Epithelial cell of esophagus (primary cell): ENCODE measurements around the gene FAM120A.
A peak's percentile ranks its signal among the peaks of the same experiment; 100 is the strongest.

Experiments used
- DNase-seq: peaks from one replicate; pipeline ENCODE4 v3.0.0; 2010; ENCODE audit warnings: low read depth
- H3K4me3 ChIP-seq: 2 replicates; pipeline ENCODE4 v1.5.1; 2011; ENCODE audit warnings: mild to moderate bottlenecking, low read length, control low read depth
- CTCF ChIP-seq: IDR thresholded peaks from 2 replicates; pipeline ENCODE4 v1.5.1; 2011; ENCODE audit warnings: low read depth, mild to moderate bottlenecking, low read length, control low read depth, inconsistent platforms; ENCODE audit not compliant: insufficient read depth; ENCODE audit errors: missing control alignments

Gene FAM120A

GRCh38 chr9:93588641-93589609 lies 137.4 kb downstream of the FAM120A start:
- no peak overlapping the region for H3K4me3 ChIP-seq
- no peak for TF ChIP-seq CTCF
- no peak for DNase-seq

DNA sequence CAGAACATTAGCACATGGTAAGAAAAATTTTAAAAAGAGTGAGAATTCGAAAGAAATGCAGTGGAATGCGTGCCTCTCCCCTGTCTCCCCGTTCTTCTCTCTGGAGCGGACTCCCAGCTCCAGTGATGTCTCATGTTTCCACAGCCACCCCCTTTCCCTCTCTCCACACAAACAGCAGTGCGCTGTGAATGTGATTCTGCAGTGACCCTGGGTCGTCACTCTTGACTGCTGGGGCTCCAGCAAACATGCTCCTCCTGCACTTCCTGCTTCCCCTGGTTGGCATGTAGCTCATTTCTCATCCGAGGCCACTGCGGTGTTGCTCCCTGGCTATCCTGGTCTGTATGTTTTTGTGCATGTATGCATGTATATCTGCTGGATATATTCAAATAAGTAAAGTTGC lies 138.2 kb downstream of the FAM120A start:
- H3K4me3 ChIP-seq = no peak overlapping the region
- DNase-seq = no peak
- TF ChIP-seq CTCF = no peak

DNA sequence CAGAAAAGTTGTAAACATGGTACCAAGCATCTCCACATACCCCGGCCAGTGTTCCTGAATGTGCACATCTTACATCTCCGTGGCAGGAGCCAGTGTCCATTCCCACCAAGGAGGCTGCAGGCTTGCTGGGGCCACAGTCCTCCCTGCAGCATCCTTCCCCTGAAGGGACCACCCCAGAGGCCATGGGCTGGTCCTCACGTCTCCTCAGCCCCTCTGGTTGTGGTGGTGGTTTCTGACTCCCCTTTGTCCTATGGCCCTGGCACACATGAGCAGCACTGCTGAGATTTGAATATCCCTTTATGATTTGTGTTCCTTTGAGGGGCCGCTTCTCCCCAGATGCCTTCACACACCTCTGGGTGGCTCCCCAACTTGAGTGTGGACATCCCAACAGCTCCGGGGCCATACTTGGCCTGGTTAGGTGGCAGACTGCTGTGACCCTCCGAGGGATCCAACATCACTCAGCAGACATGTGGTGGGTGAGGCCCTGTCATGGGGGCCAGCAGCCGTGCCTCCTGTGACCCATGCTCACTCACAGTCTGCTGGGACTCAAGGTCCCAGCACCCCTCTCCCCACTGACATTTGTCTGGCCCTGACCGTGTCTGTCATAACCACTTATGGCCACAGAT lies 139.2 kb downstream of the FAM120A start:
- no peak overlapping the region for H3K4me3 ChIP-seq
- TF ChIP-seq CTCF = no peak
- no peak for DNase-seq

GRCh38 chr9:93591301-93592007 lies 140.0 kb downstream of the FAM120A start:
- no peak for DNase-seq
- H3K4me3 ChIP-seq = no peak overlapping the region
- TF ChIP-seq CTCF = no peak

DNA sequence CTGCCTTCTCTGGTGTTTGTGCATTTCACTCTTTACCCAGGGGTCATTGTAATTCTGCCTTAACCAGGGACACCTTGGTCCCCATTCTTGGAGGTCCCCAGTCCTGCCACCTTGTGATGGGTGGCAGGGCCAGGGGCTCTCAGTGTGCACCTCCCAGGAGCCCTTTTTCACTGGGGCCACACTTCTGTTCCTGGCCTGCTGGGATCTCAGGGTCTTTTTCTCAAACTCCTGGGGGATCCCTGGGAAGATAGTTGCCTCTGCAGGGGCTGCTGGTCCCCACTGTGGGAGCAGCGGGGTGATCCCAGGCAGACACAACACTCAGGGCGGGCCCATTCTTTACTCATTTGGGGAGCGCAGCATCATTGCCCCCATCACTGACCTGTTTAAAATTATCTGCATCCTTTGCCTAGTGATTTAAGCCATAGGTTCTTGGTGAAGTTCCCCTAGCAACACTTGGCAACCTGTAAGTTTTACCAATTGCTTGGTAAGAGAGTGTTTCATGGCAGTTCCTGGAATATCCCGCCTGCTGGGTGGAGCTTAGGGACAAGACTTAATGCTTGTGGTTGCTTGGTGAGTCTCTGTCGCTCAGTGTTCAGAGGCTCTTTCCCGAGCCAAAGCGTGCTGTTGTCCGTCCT lies 140.6 kb downstream of the FAM120A start:
- no peak overlapping the region for H3K4me3 ChIP-seq
- no peak for DNase-seq
- TF ChIP-seq CTCF = no peak

DNA sequence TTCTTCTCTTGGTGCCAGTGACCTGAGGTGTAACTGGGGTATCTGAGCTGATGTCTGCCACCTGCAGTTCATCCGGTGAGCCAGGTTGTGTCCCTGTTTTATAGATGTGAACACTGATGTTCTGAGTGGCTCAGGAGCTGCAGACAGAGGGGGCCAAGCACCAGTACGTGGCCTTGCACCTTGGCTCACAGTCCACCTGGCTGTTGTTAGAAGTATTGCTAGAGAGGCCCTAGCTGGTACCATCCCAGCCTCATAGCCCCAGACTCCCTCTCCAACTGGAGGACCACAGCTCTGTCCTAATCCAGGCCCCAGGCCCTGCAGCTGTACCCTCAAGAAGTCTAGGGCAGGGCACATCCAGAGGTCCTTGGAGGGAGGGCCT lies 141.1 kb downstream of the FAM120A start:
- TF ChIP-seq CTCF = peak; percentile 31
- H3K4me3 ChIP-seq = no peak overlapping the region
- DNase-seq = no peak
